ENCODE results near the gene NKAIN1. TPM values are rescaled to one million over a fixed set of nuclear protein-coding genes. Genes with fewer than 3 reads are reported as not detected.

The NKAIN1 gene
- total RNA-seq, 1 experiment from 2014 or later = 1.7 TPM

- Histone ChIP-seq H3K9me3 (ENCODE audit: control insufficient read depth, insufficient read depth, low read depth, low read length) (no peaks in the 10 kb centered on the region), H3K27ac (ENCODE audit: low read length) (no peak overlapping the region), H3K4me3 (ENCODE audit: low read depth in 2 of 2, low read length in 2 of 2) (no peak overlapping the region), H3K36me3 (ENCODE audit: control insufficient read depth, insufficient read depth, low read length) (no peaks in the 10 kb centered on the region), H3K4me1 (ENCODE audit: control insufficient read depth, insufficient read depth, low read length) (no peaks in the 10 kb centered on the region), H3K27me3 (ENCODE audit: control insufficient read depth, insufficient read depth, low read length) (no peaks in the 10 kb centered on the region; the same call in 1 of the 2 replicates)
- ATAC-seq (no peak), DNase-seq (ENCODE audit: low read depth, low spot score) (no peak)
- no TSS peak for BruUV-seq (replicated peaks)
- ChIA-PET POLR2A (no interaction called here), CTCF (interaction anchor here (0.6 kb wide), 1 partner anchor 42 kb away, joined by 3 read pairs; no protein-coding TSS in a partner anchor)
- TF ChIP-seq CTCF (IDR thresholded peaks at IDR 0.05) = no peak
- no peak for TF ChIP-seq REST (IDR thresholded peaks at IDR 0.05; ENCODE audit: insufficient read depth in 1 of 2, low read depth in 2 of 2, low read length in 1 of 2)
- no peak for TF ChIP-seq TCF7L2 (IDR thresholded peaks at IDR 0.05; ENCODE audit: low read depth, low read length)
- TF ChIP-seq POLR2AphosphoS5 (IDR thresholded peaks at IDR 0.05; ENCODE audit: low read depth, low read length) = no peak
- TF ChIP-seq SIN3A (IDR thresholded peaks at IDR 0.05; ENCODE audit: borderline replicate concordance, insufficient read depth, low read depth, low read length) = no peak
- in situ Hi-C loops (cut with HindIII; ENCODE audit: low pct_unique_long_range_greater_than_20kb, low sequenced_read_pairs) (no loop called here), intact Hi-C loops (cut with micrococcal nuclease; ENCODE audit: unreplicated experiment) (loop anchor here (10.0 kb wide), 1 partner anchor 49 kb away; no protein-coding TSS in a partner anchor)
These were observed 5.5 kb downstream of the NKAIN1 start for GRCh38 chr1:31234123-31234708.

GRCh38 chr1:31232689-31233088 is 7.0 kb downstream of the NKAIN1 start:
- Histone ChIP-seq H3K27me3 (ENCODE audit: control insufficient read depth, insufficient read depth, low read length) (no peaks in the 10 kb centered on the region), H3K4me3 (ENCODE audit: low read depth in 2 of 2, low read length in 2 of 2) (no peak overlapping the region), H3K36me3 (ENCODE audit: control insufficient read depth, insufficient read depth, low read length) (no peaks in the 10 kb centered on the region), H3K27ac (ENCODE audit: low read length) (no peak overlapping the region), H3K9me3 (ENCODE audit: control insufficient read depth, insufficient read depth, low read depth, low read length) (no peaks in the 10 kb centered on the region), H3K4me1 (ENCODE audit: control insufficient read depth, insufficient read depth, low read length) (no peaks in the 10 kb centered on the region)
- no peak for TF ChIP-seq TCF7L2 (IDR thresholded peaks at IDR 0.05; ENCODE audit: low read depth, low read length)
- no peak for TF ChIP-seq CTCF (IDR thresholded peaks at IDR 0.05)
- TF ChIP-seq REST (IDR thresholded peaks at IDR 0.05; ENCODE audit: insufficient read depth in 1 of 2, low read depth in 2 of 2, low read length in 1 of 2) = no peak
- no peak for TF ChIP-seq POLR2AphosphoS5 (IDR thresholded peaks at IDR 0.05; ENCODE audit: low read depth, low read length)
- no peak for TF ChIP-seq SIN3A (IDR thresholded peaks at IDR 0.05; ENCODE audit: borderline replicate concordance, insufficient read depth, low read depth, low read length)
- POLR2A ChIA-PET = no interaction called here
- intact Hi-C loops (cut with micrococcal nuclease; ENCODE audit: unreplicated experiment) (loop anchor here (10.0 kb wide), 1 partner anchor 48 kb away; no protein-coding TSS in a partner anchor), in situ Hi-C loops (cut with HindIII; ENCODE audit: low pct_unique_long_range_greater_than_20kb, low sequenced_read_pairs) (no loop called here)
- ATAC-seq (no peak), DNase-seq (ENCODE audit: low read depth, low spot score) (no peak)
- no TSS peak for BruUV-seq (replicated peaks)
- CTCF ChIA-PET = no interaction called here
